GM19328 (cell line): ENCODE data around the gene NRN1.
"Not testable (repeated sequence)": the region's sequence is repeated elsewhere in the genome, so short reads cannot be mapped to it uniquely, and the experiment has no call there.

ENCODE experiments used
- ATAC-seq: cut with Tn5 transposase; IDR thresholded peaks from one replicate; pipeline ENCODE4 v1.9.1; 2021; ENCODE audit warnings: mild to moderate bottlenecking, moderate library complexity; ENCODE audit not compliant: unreplicated experiment

Gene NRN1

DNA sequence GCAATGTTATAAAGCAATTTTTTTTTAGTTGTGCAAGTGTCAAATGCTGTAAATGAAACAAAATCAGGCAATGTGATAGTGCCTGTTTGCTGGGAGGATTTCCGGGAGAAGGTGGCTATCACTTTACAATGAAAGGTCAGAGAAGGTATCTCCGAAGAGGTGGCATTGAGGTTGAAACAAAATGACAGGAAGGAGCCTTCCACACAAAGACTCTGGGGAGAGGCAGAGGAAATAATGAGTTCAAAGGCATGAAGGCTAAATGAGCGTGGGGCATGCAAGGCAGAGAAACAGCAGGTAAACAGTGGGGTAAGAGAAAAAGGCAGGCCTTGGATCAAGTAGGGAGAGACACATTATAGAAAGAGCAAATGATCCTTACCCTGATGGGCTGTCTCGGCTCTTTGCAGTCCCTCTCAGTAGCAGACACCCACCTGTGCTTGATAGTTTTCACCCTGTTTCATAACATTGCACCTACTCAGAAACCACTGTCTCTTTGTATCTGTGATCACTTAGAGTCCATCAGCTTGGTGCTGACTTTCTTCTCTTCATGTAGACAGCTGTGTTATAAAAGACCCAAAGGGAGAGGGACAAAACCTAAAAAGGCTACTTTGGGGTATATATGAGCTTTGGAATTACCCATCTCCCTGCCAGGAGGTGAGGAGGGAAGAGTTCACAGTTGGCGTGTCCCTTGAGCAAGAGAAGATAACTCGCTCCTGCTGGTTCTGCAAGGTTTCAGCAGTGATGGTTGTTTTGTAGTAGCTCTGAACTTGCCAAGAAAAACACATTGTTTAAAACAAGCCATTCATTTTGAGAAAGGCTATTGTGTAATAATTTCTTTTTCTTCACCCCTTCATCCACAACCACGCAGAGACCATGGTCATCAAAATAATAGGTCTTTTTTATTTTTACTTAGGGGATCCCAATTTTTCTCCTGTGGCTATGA, 22.3 kb downstream of the NRN1 start:
- no peak for ATAC-seq

DNA sequence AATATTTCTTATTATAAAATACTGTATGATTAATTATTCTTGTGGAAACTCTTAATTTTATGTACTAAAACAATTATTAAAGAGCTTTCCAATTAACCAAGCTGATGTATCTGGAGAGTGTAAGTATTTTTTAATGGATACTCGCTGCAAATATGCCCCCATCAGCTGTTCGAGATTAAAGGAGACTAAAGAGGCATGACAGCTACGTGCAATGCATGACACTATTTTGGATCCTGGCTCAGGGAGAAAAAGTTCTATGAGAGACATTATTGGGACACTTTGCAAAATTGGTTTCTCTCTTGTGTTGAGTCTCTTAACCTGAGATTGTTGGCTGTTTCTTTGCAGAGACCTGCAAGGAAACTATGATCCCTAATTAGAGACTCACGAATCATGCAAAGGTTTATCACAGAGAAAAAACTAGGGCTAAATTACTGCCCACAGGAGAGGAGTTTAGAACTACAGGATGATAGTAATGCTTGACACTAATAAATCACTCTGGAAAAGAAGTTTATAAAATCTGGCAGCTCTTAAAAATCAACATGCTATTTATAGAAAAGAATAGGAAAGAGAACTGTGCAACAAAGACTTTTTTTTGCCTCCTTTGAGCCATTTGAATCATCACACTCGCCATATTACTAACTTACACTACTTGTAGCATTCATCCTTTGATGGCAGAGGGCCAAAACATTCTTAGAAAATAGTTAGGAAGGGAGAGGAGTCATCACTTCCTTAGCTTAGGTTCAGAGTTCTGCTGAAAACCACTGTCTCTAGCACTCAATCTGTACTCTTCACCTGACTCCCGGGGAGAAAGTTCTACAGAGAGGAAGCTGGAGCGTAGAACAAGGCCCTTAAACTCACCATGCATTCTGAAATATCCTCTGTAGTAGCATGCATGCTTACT, 25.3 kb downstream of the NRN1 start:
- no peak for ATAC-seq

DNA sequence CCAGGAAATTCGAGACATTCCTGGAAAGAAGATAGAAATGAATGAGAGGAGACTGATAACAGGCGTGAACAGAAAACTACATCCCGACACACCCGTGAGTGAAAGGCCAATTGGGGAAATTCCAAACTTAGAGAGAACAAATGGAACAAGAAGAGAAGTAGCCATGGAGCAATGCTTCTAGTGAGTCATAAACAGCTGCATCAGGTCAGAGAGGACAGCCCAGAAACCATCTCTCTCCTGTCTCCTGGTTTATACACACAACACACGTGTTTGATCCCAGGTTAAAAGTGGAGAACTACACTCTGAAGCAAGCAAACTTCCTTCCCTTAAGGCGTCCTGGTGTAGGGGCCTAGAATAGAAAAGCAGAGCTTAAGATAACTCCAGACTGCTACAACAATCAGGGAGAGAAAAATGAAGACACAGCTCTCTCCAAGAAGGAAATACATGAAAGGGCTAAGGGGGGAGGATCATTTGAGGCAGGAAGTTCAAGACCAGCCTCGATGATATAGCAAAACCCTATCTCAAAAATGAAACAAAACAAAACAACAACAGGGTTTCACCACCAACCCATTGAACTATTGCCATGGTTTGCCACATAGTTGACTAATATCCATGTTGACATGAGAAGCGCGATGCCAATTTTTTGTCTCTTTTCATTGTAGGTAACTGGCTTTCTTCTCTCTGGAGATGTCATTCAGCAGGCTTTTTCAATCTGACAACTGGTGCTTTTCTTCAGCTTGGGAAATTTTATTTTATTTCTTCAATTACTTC, 26.9 kb downstream of the NRN1 start:
- no peak for ATAC-seq

DNA sequence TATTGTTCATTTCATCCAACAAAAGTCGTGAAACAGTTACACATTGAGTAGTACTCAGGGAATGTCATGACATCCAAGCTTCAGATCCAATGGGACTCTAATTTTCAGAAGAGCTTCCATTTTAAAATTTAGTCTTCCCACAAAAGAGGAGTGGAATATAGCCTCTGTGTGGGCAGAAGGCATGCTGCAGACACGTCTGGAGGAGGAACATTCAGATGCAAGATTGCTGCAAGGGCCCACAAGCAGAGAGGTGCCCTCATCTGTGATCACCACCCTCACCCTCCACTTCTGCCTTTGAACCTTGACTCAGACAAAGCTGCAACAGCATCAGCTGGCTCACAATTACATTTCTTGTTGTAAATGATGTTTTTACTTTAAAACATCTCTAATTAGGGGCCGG, 29.9 kb downstream of the NRN1 start:
- no peak for ATAC-seq

DNA sequence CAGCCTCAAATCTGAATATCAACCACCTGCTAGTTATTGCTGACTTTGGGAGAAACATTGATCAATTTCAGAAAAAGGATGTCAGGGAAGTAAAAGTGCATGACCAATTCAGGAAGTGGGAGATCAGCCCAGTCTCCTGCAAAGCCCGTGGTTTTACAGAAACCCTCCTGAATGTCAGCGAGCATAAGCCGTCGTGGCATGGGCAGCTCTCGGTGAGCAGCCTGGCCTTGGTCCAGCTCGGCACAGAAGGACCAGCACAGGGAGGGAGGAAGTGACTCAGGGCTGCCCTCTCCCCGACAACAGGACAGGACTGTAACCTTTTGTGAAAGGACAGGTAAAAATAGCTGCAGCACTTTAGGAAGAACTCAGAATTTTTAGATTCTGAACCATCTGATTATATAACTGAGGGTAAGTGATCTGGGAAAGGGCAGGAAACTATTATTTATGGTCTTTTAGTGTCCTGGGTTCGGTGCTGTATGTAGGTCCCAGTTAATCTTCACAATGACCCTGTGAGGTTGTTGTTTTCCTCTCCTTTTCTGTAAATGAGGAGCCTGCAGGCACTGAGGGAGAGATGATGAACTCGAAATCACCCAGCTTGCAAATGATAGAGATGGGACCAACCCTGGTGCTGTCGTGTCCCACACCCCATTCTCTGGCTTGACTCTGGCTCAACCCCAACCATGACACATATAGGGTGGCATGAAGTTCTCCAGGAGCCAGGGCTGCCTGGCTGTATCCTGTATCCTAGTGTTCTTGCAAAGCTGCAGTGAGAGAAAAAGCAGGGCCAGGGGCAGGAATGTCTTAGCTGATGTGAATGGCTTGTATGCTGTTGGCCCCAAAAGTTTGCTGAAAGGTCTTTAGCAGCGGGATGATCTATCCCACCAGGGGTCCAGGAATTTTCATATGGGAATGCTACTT, 37.6 kb downstream of the NRN1 start:
- ATAC-seq: no peak

DNA sequence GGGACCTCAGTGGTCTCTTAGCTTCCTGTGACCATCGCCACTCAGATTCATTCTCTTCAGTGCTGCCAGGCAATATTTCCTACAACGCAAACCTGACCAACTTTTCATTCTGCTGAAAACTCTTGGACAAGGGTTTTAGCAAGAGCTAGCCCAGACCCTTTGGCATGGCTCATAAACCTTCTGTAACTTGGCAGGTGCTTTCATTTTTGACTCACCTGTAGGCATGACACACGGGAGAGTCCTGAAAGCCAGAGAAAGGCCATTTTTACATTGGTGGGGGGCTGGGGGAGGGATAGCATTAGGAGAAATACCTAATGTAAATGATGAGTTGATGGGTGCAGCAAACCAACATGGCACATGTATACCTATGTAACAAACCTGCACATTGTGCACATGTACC, 38.7 kb downstream of the NRN1 start:
- not testable (repeated sequence) for ATAC-seq

DNA sequence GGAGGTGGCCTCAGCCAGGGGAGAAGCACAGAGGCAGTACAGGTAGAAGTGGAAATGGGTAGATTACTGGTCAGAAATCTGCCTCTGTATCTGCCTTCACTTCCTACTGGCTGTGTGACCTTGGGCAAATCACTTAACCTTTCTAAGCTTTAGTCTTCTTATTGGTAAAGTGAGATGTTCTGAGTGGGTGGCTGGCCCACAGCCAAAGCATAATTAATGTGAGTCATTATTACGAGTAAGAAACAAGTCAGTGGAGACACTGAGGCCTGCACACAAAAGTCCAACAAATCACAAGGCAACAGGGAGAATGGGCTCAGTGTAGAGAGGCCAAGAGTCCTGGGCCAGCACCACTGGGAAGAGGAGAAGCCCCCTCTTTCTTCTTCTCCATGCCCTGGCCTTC, 39.1 kb downstream of the NRN1 start:
- no peak for ATAC-seq

DNA sequence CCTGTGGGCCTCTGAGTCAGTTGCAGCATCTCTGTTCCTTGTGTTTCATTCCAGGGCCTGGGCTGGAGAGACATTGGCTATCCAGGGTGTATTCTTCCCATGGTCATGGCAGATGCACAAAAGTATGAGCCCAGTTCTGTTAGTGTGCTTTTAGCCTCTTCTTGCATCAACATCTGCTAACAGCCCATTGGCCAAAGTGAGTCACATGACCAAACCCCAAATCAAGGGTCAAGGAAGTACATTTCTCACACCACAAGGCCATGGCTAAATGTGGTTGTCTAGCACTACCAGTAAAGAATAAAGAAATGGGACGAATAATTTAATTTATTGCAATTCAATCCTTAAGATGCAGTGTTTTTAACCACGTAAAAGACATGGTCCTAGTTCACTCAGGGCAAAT, 43.9 kb downstream of the NRN1 start:
- no peak for ATAC-seq

DNA sequence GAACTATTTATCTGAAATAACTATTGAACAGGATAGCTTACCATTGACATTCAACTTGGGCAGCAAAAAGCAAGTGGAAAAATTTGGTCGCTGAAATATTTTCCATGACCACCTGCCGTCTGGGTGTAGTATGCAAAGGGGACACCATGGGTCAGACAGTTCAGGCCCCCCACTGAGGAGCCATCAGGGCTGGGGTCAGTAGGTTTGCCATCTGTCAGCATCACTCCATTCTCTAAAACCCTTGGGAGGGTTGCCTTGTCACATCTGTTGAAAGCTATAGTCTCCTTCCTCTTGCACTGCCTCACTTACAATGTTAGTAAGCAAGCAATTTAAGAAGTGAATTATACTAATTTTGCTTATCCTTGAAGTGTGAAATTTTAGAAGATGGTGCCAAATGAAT, 44.9 kb downstream of the NRN1 start:
- ATAC-seq: no peak

DNA sequence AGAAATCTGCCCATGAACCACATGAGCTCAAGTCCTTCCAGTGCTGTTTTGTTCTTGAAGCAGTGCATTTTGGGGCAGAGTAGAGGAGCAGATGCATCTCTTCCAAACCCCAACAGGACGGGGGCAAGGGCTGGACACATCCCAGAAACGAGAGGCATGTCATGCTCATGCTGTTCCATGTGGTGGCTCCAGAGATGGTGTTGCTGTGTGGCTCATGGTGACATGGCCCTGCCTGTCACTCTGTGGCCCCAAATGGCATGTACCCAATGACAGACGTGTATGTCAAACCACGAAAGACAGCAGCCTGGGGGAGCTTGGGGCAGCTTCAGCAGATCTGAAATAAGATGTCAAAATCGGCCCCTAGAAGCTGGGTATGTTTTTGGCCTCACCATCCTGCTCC, 46.3 kb downstream of the NRN1 start:
- no peak for ATAC-seq

DNA sequence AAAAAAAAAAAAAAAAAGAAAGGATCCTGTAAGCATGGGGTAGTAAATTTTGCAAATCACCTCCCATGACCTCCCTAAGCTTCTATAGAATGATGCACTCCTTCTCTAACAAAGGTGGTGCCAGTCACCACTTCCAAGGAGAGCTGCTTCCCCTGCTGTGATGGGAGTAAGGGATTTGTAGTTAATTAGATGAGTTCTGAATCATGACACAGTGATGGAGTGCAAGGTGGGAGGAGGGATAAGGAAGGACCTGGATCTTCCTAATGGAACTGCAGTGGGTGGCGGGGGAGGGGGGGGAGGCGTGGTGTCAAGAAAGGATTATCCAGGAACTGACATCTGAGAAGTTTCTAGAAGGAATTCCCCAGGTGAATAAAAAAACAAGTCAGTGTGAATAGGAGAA, 47.8 kb downstream of the NRN1 start:
- ATAC-seq: no peak

DNA sequence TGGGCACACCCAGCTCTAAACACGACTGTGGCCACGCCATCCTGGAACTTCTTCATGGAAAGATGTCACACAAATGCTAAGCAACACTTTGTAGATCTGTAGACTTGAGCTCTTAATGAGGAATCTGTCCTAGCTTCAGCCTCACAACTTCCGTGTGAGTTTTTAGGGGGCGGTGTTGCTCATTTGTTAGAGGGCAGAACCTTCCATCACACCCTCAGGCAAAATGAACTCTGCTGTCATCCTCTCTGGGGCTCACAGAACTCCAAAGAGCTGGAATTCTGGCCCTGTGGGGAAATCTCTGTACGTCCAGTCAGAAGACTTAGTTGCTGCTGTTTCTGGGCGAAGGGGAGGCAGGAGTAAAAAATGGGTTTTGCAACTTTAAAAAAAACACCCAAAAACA, 49.8 kb downstream of the NRN1 start:
- ATAC-seq: no peak

DNA sequence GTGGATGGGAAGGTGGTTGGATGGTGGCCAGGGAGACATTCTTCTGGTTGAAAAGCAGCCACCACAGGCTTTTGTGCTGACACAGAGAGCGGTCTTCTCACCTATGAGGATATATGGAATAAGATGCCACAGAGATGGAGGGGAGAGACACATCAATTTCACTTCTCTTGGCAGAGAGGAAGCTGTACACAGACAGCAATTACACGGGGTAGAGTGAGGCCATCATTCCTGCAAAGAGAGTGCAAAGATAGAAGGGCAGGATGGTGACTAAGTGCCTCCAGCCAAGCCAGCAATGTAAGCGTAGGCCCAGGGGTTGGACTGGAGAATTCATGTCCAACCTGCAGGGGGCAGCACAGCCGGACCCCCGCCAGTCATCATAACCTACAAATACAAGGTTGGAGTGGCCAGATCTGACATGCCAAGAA, 56.4 kb downstream of the NRN1 start:
- ATAC-seq: no peak
